Activated CD4-positive, alpha-beta T cell treated with anti-CD3 and anti-CD28 coated beads, Interleukin-2, amount 50 U/mL, for 4 hours (primary cell): ENCODE data around the gene SUMF1.
A peak's percentile ranks its signal among the peaks of the same experiment; 100 is the strongest.

Source experiments
- DNase-seq, 2 experiments: peaks; one replicate each; pipeline ENCODE4 v3.0.0-alpha.2; 2020

The SUMF1 gene

DNA sequence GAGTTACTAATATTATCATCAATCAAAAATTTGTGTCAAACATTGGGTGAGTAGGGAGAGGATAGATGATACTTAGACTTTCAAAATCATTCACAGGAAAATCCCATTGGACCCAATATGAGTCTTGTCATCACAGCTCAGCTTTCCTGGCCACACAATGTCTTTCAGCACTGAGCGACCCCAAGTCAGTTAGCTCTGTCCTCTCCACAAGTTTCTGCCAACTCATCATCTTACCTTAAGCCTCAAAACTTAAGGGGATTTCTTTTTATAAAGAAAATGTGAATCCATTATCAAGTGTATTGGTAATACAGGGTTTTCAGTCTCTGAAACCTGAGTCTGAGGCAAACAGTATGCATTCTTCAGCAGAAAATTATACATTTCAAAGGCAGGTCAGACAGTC, 55.8 kb downstream of the SUMF1 start:
- DNase-seq, result no peak

DNA sequence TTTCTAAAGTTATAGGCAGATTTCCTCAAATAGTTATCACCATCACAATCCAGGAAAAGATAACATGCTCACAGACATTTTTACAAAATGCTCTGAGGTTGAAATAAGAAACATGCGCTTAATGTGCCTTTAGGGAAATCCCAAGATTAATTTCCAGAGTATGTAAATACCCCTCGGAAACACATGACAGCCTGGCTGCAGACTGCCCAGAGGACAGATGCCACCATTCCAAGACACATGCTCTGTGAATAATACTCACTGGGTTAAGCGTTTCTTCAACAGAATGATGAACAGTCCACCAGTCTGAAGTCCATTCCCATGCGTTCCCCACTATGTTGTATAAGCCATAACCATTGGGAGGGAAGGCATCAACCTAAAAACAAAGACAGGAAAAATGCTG, 56.5 kb downstream of the SUMF1 start:
- DNase-seq, result no peak

DNA sequence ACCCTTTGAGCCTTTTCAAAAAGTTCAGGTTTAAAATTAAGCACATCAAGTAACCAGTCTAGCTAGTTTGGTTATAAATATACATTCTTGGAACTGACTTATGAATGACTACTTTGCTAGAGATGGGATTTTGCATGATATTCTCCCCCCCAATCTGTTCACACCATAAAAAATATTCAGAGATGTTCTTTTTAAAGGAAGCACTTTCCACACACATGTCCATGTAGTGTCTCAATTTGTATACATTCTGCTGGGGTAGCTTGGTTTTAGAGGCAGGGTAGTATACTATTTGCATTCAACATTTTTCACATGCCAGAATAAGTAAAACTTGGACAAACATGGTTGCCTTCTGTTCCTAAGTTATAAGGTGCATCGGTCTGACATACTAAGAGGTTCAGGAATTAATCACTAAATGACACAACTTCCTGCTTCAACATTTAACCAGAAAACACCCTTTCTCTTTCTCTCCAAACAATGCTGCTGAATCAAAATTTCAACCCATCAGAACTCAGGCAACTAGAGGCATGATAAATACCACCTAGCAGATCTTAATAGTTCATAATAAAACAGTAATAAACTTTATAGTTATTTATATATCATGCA, 57.0 kb downstream of the SUMF1 start:
- no peak for DNase-seq

DNA sequence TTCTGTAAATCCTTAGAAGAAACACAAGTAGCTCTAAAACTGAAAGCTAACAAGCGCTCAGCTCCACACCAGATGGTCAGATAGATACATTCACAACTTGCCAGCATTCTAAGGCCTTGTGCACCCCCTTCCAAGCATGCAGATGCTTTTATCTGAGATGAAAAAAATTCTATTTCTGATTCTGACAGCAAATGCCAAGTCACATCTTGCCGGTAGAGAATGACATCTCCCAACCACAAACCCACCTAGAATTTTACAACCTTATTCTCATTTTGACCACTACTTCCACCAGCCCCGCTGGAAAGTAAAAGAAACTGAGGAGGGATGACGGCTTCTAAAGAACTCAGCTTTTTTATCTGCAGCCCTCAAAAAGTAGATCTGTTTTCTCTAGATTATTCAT, 57.7 kb downstream of the SUMF1 start:
- DNase-seq, result no peak

DNA sequence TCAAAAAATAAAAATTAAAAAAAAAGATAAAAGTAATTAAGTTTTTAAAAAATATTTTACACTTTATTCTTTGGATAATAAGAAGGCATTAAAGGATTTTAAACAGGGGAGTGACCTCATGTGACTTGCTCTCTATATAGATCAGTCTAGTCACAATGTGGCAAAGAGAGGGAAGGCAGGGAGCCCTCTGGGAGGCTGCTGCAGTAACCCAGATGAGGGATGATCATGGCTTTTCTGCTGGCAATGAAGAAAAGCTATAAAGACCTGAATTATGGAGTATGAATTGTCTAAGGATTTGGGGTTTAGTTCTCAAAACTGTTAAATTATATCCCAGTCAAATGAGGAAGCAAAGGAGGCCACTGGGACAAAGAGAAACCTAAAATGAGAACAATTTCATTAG, 58.1 kb downstream of the SUMF1 start:
- DNase-seq, result no peak

DNA sequence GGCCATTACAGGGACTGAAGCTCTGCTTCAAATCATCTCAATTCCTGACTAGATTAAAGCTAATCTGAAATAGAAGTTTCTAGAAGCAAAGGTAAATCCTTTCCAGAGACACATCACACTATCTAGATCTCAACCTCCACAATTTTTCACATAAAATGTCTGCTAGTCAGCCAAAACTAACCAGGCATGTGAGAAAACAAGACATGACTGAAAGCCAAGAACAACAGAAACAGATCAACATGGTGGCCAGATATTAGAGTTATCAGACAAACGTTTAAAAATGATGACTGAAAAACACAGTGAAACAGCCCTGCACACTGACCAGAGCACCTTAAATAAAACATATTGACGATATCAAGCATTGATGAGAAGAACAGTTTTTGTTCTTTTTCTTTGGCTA, 59.1 kb downstream of the SUMF1 start:
- DNase-seq, result no peak

DNA sequence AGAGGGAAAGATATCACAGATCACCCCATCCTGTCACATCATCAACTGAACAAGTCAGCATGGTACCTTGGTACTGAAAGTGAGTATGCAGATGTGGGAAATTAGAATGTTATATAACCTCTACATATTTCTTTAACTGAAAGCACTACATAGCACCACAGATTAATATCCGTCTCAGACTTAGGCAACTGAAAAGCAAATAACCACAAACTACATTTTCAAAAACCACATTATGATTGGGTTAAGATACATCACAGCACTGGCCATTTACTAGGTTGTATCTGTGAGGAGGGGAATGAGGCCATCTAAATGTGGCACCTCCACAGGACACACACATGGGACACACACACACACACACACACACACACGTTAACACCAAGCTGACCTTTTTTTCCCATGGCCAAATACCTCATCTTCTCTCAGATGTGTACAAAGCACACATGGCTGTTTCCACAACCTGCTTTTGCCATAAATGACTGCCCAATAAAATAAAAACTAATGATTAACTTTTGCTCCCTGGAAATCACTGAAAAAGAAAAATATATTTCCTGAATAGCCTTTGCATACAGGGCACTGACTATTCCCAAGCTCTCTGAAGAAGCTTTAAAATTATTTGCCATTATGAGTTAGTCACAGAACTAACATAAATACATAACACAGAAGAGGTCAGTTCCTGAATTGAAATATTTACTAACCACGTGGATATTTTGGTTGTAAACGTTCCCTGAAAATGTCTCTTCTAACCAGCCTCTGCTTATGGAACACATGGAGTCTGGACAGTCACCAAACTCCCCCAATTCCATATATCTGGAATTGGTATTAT, 60.1 kb downstream of the SUMF1 start:
- no peak for DNase-seq

DNA sequence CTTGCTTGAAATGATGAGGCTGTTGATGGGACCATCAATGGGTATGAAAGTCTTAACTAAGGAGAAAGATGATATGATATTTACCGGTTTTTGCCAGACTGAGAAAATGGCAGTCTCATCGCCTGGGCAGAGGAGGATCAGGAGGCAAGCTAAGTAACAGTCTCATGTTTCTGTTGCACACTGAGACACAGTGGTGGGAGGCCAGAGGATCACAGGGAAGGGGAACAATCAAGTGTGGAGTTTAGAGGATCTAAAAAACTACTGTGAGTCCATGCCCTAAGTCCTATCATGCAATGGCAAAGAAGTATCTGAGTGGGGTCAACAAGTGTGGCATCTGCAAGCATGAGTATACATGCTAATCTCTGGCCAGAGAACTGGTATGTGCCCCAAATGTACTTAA, 62.2 kb downstream of the SUMF1 start:
- no peak for DNase-seq

DNA sequence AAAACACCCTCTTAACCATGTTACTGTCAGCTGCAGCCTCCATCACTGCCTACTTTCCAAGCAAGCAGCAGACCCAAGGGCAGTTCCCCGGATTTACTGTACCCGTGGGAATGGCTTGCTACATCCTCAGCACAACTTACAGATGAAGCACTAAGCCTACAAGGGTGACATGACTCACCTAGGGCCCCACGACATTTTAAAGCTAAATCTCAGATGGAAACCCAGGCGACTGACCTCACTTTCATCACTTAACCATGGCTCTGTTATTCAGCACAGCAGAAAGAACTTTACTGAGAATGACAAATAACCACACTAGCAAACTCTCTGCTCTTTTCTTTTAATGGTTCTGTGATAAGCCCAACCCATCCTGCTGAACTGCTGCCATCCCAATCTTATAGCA, 65.6 kb downstream of the SUMF1 start:
- DNase-seq, result no peak

DNA sequence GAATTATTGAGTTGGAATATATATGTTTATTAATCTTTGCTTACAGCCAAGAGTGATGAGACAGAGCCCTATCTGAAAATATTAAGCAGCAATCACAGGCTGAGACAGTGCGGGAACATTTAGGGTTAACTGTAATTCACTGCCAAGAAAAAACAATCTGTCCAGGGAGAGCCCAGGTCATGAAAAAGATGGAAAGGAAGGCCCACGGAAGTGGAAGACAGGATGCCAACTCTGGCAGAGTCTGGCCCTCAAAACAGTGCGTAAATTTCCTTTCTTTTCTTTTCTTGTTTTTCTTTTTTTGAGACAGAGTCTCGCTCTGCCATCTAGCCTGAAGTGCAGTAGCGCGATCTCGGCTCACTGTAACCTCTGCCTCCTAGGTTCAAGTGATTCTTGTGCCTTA, 67.6 kb downstream of the SUMF1 start:
- DNase-seq, result no peak

DNA sequence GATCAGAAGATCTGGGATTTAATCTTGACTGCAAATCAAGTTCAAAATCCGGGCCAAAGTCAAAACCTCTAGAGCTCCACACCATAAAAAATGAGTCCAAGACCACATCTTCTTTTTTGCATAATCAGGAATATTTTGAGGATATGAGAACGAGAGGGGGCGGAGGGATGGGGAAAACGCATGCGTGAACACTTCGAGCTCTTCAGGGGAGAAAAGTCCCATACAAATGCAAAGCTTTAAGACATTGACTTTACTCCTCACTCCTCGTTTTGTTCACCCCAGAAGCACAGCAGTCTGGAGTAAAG, 68.2 kb downstream of the SUMF1 start:
- no peak for DNase-seq

DNA sequence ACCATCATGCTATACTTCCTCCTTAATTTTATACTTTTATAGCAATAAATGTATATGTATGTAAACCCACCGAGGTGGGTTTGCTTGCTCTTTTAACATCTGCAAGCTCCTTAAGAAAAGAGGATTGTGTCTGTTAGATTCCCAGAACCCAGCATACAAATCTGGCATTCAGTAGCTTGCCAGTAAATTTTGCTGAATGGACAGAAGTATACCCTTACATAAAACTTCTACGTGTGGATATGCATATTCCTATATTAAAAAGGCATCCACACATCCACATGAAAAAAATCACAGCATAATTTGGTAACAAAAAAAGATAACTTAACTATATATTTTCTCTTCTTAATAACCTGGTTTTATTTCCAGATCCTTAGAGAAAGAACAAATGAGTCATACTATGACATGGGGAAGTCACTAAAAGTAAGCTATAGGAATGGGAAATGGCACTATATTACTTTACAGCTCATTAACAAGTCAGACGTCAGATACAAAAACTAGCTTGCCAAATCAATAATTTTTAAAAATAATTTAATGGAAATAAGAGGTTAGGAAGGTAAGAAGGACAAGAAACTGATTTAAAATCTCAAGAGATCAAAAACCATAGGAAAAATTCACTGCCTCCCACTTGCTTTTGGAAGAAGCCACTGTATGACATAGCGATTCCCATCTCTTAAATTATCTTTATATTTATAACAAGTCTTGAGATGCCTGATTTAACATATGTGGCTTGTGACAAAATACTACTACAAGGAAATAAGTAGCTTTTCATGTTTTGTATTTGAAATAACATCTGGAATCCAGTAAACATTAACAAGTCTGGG, 68.7 kb downstream of the SUMF1 start:
- no peak for DNase-seq

DNA sequence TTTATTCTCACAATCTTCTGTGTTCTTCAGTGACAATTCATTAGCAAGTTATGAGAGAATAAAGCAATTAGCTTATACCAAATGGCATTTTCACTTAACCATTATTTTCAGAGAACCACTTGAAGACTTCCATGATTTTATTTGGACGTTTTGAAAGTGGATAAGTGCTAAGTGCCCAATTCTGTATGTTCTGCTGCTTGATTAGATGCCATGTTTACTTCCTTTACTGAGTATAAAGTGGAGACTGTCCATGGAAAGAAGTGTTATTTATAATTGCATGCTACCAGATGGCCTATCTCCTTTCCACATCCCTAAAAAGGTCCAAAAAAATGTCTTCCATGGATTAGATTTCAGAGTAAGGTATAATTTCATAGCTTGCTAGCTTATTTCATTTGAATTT, 69.6 kb downstream of the SUMF1 start:
- DNase-seq, result no peak

DNA sequence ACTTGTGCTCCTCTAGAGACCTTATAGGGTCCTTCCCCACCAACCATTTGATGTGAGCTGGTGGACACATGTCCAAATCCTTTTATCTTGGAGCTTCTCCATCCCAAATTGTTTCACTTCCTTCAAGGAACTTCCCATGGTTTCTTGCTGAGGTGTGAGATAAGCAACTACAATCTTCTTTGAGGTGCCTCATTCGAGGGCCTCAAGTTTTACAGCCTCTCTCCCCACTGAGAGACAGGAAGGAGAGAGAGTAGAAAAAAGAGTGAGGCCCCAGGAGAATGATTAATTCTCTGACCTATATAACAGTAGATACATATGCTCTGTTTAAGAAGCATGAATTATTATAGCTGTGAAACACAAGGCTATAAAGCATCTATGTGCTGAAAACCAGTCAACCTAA, 70.5 kb downstream of the SUMF1 start:
- DNase-seq, result no peak

DNA sequence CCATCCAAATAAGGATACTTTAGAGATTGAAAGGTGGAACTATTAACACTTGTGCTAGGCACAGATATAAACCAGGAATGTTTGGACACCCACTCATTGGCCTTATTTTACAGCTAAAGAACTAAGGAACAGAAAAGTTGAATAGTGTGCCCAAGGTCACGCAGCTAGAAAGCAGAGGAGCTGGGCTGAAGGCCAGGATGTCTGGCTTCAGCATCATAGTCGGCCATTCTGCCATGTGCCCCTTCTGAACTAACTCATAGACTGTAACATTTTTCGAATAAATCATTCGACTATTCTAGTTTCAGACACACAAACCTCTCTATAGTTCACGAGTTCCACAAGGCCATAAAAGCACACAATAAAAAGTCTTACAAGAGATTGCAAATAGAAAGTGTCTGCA, 71.1 kb downstream of the SUMF1 start:
- no peak for DNase-seq

DNA sequence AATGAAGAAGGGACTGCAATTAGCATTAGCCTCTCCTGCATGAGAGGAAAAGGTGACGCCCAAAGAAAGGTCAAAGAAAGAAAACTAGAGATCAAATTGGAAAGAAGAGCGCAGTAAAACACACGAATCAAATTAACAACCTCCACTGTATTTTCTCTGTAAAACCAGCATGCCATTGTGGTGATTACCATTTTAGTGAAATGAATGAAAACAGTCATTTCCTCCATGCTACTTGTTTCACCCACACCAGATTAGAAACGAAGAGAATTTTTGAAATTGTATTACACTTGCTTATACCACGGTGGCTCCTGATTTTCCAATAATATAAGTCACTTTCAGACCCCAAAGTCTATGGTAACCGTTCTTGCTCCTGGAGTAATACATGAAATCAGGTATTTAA, 71.6 kb downstream of the SUMF1 start:
- DNase-seq, result no peak

DNA sequence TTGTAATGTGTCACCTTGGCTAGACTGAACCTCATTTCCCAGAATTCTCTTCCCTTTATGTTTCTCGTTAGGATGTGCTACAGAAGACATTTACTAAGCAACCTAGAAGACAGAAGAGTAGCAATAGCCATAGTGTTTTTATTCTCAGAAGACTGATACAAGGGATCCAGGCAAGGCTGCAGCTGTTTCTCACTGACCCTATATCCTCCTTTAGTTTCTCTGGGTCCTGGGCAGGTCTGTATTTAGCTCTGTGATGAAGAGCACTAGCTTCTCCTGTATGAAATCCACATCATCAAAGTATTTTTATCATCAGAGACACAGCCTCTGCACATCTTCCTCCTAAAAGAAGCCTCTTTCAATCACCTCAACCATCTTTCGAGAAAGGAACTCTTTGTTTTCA, 72.5 kb downstream of the SUMF1 start:
- no peak for DNase-seq

DNA sequence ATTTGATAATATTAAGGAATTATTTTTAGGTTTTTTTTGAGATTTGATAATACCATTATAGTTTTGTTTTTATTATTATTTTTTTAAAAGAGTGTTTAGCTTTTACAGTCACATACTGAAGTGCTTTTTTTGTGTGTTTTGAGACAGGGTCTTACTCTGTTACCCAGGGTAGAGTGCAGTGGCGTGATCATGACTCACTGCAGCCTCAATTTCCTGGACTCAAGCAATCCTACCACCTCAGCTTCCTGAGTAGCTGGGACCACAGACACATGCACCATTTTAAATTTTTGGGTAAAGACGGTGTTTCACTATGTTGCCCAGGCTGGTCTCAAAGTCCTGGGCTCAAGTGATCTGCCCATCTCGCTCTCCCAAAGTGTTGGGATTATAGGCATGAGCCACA, 73.0 kb downstream of the SUMF1 start:
- peak; percentile 10 to 13 for DNase-seq

DNA sequence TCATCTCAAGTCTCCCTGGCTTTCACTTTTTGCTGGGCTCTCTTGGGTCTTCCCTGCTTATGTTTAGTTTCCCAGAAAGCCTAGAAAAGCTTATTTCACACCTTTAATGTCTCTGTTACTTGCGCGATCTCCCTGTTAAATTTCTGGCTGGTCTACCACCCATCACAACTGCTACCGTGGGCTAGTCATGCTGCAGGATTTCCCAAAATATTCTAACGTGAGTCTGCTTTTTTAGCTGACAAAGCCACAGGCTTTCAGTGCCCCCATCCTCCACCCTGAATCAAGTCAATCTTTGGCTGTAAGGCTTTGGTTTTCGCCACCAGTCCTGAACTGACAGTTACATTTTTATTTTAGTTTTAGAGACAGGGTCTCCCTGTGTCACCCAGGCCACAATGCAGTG, 74.1 kb downstream of the SUMF1 start:
- no peak for DNase-seq

DNA sequence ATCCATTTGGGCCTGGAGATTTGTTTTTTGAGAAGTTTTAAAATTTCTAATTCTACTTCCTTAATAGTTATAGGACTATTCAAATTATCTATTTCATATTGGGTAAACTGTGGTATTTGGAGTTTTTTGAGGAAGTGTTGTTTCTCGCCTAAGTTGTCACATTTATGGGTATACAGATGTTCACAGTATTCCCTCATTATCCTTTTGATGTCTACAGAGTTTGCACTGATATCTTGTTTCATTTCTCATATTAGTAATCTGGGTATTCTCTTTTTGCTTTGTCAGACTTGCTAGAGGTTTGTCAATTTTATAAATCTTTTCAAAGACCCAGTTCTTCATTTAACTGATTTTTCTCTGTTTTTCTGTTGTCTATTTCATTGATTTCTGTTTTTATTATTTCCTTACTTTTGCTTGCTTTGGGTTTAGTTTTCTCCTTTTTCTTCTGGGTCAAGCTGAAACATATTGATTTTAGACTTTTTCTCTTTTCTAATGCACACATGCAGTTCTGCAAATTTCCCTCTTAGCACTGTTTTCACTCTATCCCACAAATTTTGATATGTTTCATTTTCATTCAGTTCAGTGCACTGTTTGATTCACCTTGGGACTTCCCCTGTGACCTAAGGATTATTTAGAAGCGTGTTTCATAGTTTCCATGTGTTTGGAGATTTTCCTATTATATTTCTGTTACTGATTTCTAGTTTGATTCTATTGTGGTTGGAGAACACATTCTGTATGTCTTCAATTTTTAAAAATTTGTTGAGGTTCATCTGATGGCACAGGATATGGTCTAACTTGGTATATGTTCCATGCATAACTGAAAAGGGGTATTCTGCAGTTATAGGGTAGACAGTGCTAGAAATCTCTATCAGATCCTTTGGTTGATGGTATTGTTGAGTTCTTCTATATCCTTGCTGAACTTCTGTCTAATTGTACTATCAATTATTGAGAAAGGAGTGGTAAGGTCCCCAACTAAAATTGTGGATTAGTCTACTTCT, 79.6 kb downstream of the SUMF1 start:
- DNase-seq, result no peak

DNA sequence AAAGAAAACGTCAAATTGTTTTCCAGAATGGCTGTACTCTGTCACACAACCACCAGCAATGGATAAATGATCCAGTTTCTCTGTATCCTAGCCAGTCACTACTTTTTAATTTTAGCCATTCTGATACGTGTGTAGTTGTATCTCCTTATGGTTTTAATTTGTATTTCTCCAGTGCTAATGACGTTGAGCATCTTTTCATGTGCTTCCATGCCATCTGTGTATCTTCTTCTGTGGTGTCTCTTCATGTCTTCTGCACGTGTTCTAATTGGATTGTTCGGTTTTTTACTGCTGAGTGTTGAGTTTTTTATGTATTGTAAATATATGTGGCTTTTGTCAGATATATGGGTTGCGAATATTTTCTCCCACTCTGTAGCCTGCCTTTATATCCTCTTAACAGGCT, 81.9 kb downstream of the SUMF1 start:
- no peak for DNase-seq

DNA sequence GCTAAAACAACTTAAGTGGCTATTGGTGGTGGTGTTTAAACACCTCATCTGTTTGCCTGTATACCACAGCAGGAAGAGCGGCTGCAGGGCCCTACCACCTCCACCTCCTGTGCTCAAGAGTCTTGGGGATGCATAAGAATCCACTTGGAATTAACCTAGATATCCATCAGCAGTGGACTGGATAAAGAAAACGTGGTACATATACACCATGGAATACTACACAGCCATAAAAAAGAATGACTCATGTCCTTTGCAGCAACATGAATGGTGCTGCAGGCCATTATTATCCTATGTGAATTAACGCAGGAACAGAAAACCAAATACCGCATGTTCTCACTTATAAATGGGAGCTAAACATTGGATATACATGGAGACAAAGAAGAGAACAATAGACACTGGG, 87.1 kb downstream of the SUMF1 start:
- no peak for DNase-seq

DNA sequence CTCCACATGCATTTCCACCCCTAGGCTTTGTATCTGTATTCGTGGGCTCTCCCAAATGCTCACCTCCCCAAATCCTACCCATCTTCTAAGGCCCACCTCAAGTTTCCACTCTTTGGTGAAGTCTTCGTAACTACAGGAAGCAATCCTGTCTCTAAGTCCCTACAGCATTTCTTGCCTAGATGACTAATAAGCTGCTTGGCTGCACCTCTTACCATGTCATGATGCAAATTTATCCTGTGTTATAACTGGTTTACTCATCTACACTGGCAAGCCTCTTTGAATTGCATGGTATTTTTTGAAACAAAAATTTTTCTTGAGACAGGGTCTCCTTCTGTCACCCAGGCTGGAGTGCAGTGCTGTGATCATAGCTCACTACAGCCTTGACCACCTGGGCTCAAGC, 90.6 kb downstream of the SUMF1 start:
- DNase-seq, result no peak
